Fibroblast of lung (primary cell): ENCODE data around the gene LPAR6.

Source experiments
- CTCF ChIP-seq, 2 donors: IDR thresholded peaks in 1 of 2; conservative IDR thresholded peaks in 1 of 2; 1 replicate in 1 of 2; 2 replicates in 1 of 2; pipeline ENCODE4 v1.5.1; 2011 to 2012; ENCODE audit warnings: low read length in 2 of 2, control low read depth in 1 of 2, inconsistent platforms in 1 of 2, low read depth in 1 of 2, mild to moderate bottlenecking in 1 of 2
- EZH2 ChIP-seq: IDR thresholded peaks from 2 replicates; pipeline ENCODE4 v1.5.1; 2012; ENCODE audit warnings: low read length, control low read depth, mild to moderate bottlenecking; ENCODE audit errors: missing control alignments

- TF ChIP-seq CTCF (conservative IDR thresholded peaks at IDR 0.05 in 1 of 2, IDR thresholded peaks at IDR 0.05 in 1 of 2; ENCODE audit: low read depth in 1 of 2, low read length in 2 of 2) (no peak), EZH2 (no peak)
These were observed 26.1 kb downstream of the LPAR6 start for GRCh38 chr13:48386816-48387215.
